Middle frontal gyrus (tissue), 1 donor: ENCODE measurements around the gene EEF1AKMT1.

Experiments used
- DNase-seq: peaks from one replicate; pipeline ENCODE4 v3.0.0-alpha.2; 2015; ENCODE audit warnings: low spot score; ENCODE audit errors: extremely low spot score

EEF1AKMT1 gene

GRCh38 chr13:20773194-20774080, at the start of gene EEF1AKMT1:
Gene EEF1AKMT1 (minus strand): TSS chr13:20773961. CDS start chr13:20757598, 16,363 bp downstream.
- DNase-seq: peak; percentile 81

GRCh38 chr13:20823071-20823470, 49.3 kb upstream of the EEF1AKMT1 start:
- DNase-seq: no peak

- DNase-seq: no peak
These were observed 48.6 kb upstream of the EEF1AKMT1 start for GRCh38 chr13:20822406-20822805.

- no peak for DNase-seq
These were observed 46.0 kb upstream of the EEF1AKMT1 start for GRCh38 chr13:20819715-20820114.

GRCh38 chr13:20815464-20815863, 41.7 kb upstream of the EEF1AKMT1 start:
- no peak for DNase-seq

- DNase-seq: no peak
These were observed 40.6 kb upstream of the EEF1AKMT1 start for GRCh38 chr13:20814224-20814910.

GRCh38 chr13:20812890-20813289, 39.1 kb upstream of the EEF1AKMT1 start:
- DNase-seq: no peak

- DNase-seq: no peak
These were observed 37.0 kb upstream of the EEF1AKMT1 start for GRCh38 chr13:20810808-20811207.

GRCh38 chr13:20808874-20809273, 35.1 kb upstream of the EEF1AKMT1 start:
- DNase-seq: no peak

GRCh38 chr13:20803180-20803965, 29.6 kb upstream of the EEF1AKMT1 start:
- DNase-seq: no peak

- DNase-seq: no peak
These were observed 27.9 kb upstream of the EEF1AKMT1 start for GRCh38 chr13:20801707-20802106.

- DNase-seq: no peak
These were observed 26.1 kb upstream of the EEF1AKMT1 start for GRCh38 chr13:20799726-20800416.

- no peak for DNase-seq
These were observed 24.3 kb upstream of the EEF1AKMT1 start for GRCh38 chr13:20798027-20798426.

- no peak for DNase-seq
These were observed 23.2 kb upstream of the EEF1AKMT1 start for GRCh38 chr13:20796791-20797508.

- no peak for DNase-seq
These were observed 15.9 kb upstream of the EEF1AKMT1 start for GRCh38 chr13:20789665-20790064.

GRCh38 chr13:20788312-20788711, 14.6 kb upstream of the EEF1AKMT1 start:
- no peak for DNase-seq

GRCh38 chr13:20787180-20787579, 13.4 kb upstream of the EEF1AKMT1 start:
- no peak for DNase-seq

- no peak for DNase-seq
These were observed 8.5 kb upstream of the EEF1AKMT1 start for GRCh38 chr13:20782116-20782708.

GRCh38 chr13:20780317-20780716, 6.6 kb upstream of the EEF1AKMT1 start:
- no peak for DNase-seq

GRCh38 chr13:20779405-20779804, 5.6 kb upstream of the EEF1AKMT1 start:
- no peak for DNase-seq
